ENCODE results near the gene DGCR6L. TPM values are rescaled to one million over a fixed set of nuclear protein-coding genes. Genes with fewer than 3 reads are reported as not detected.
"Not testable (repeated sequence)": the region's sequence is repeated elsewhere in the genome, so short reads cannot be mapped to it uniquely, and the experiment has no call there.

DGCR6L gene
- total RNA-seq, 6 experiments from 2014 or later = 32.6 to 79.9 (median 50.9) TPM

- H3K4me3 ChIP-seq; intact Hi-C loops (cut with DNase I); H3K4me1 ChIP-seq; ATAC-seq; DNase-seq; H3K36me3 ChIP-seq; H3K27me3 ChIP-seq; H3K27ac ChIP-seq; H3K9me3 ChIP-seq: not testable (repeated sequence)
- WGBS (ENCODE audit: insufficient coverage, low coverage, low lambda C conversion rate, missing lambda C conversion rate) = 96% methylated on average over 11 of the region's 103 CpGs
Observed at GRCh38 chr22:20358503-20359239, 38.8 kb upstream of the DGCR6L start.

- H3K4me3 ChIP-seq; H3K36me3 ChIP-seq; DNase-seq; intact Hi-C loops (cut with DNase I); H3K27me3 ChIP-seq; ATAC-seq; H3K9me3 ChIP-seq; H3K4me1 ChIP-seq; H3K27ac ChIP-seq: not testable (repeated sequence)
- WGBS (ENCODE audit: insufficient coverage, low coverage, low lambda C conversion rate, missing lambda C conversion rate) = 94% methylated on average over 42 of the region's 70 CpGs
Observed at GRCh38 chr22:20357967-20358366, 38.1 kb upstream of the DGCR6L start.

- intact Hi-C loops (cut with DNase I); ATAC-seq; H3K36me3 ChIP-seq; H3K9me3 ChIP-seq; H3K27me3 ChIP-seq; H3K27ac ChIP-seq; H3K4me1 ChIP-seq; DNase-seq; H3K4me3 ChIP-seq: not testable (repeated sequence)
- 96% methylated on average over 54 of the region's 66 CpGs for WGBS (ENCODE audit: insufficient coverage, low coverage, low lambda C conversion rate, missing lambda C conversion rate)
Observed at GRCh38 chr22:20356906-20357305, 37.0 kb upstream of the DGCR6L start.

GRCh38 chr22:20355939-20356636 is 36.2 kb upstream of the DGCR6L start:
- H3K4me1 ChIP-seq; intact Hi-C loops (cut with DNase I); H3K27me3 ChIP-seq; ATAC-seq; H3K9me3 ChIP-seq; H3K27ac ChIP-seq; H3K4me3 ChIP-seq; H3K36me3 ChIP-seq; DNase-seq: not testable (repeated sequence)
- WGBS (ENCODE audit: insufficient coverage, low coverage, low lambda C conversion rate, missing lambda C conversion rate) = 95% methylated on average over 63 of the region's 98 CpGs

- intact Hi-C loops (cut with DNase I) = no loop called here
- ATAC-seq (no peak), DNase-seq (no peak)
- 90% methylated on average over 36 of the region's 81 CpGs for WGBS (ENCODE audit: insufficient coverage, low coverage, low lambda C conversion rate, missing lambda C conversion rate)
- no peaks in the 10 kb centered on the region for H3K4me1 ChIP-seq
- no peaks in the 10 kb centered on the region for H3K36me3 ChIP-seq
- H3K4me3 ChIP-seq = no peak overlapping the region
- H3K9me3 ChIP-seq = no peaks in the 10 kb centered on the region
- TF ChIP-seq CTCF (IDR thresholded peaks at IDR 0.05) (no peak), POLR2A (IDR thresholded peaks at IDR 0.05) (no peak)
- no peaks in the 10 kb centered on the region for H3K27me3 ChIP-seq
- no peak overlapping the region for H3K27ac ChIP-seq
Observed at GRCh38 chr22:20354238-20354975, 34.5 kb upstream of the DGCR6L start.

- H3K4me1 ChIP-seq; H3K27ac ChIP-seq; ATAC-seq; H3K4me3 ChIP-seq; intact Hi-C loops (cut with DNase I); DNase-seq; H3K9me3 ChIP-seq; H3K27me3 ChIP-seq; H3K36me3 ChIP-seq: not testable (repeated sequence)
- WGBS (ENCODE audit: insufficient coverage, low coverage, low lambda C conversion rate, missing lambda C conversion rate) = 100% methylated on average over 2 of the region's 6 CpGs
Observed at GRCh38 chr22:20352536-20352935, 32.7 kb upstream of the DGCR6L start.

GRCh38 chr22:20346553-20346952 is 26.7 kb upstream of the DGCR6L start:
- H3K27ac ChIP-seq; H3K36me3 ChIP-seq; H3K27me3 ChIP-seq; intact Hi-C loops (cut with DNase I); DNase-seq; ATAC-seq; H3K4me3 ChIP-seq; H3K9me3 ChIP-seq; H3K4me1 ChIP-seq: not testable (repeated sequence)
- 20% methylated on average over 1 of the region's 7 CpGs for WGBS (ENCODE audit: insufficient coverage, low coverage, low lambda C conversion rate, missing lambda C conversion rate)

- H3K9me3 ChIP-seq; H3K27ac ChIP-seq; H3K4me1 ChIP-seq; intact Hi-C loops (cut with DNase I); ATAC-seq; H3K27me3 ChIP-seq; H3K4me3 ChIP-seq; H3K36me3 ChIP-seq; DNase-seq: not testable (repeated sequence)
- 82% methylated on average over 2 of the region's 2 CpGs for WGBS (ENCODE audit: insufficient coverage, low coverage, low lambda C conversion rate, missing lambda C conversion rate)
Observed at GRCh38 chr22:20338291-20338690, 18.4 kb upstream of the DGCR6L start.

GRCh38 chr22:20337807-20338206 is 17.9 kb upstream of the DGCR6L start:
- H3K9me3 ChIP-seq; H3K27ac ChIP-seq; intact Hi-C loops (cut with DNase I); H3K4me1 ChIP-seq; ATAC-seq; H3K36me3 ChIP-seq; DNase-seq; H3K4me3 ChIP-seq; H3K27me3 ChIP-seq: not testable (repeated sequence)
- WGBS (ENCODE audit: insufficient coverage, low coverage, low lambda C conversion rate, missing lambda C conversion rate) = 71% methylated on average over 3 of the region's 3 CpGs

- ATAC-seq; H3K27ac ChIP-seq; H3K36me3 ChIP-seq; H3K4me1 ChIP-seq; DNase-seq; H3K9me3 ChIP-seq; H3K4me3 ChIP-seq; H3K27me3 ChIP-seq; intact Hi-C loops (cut with DNase I): not testable (repeated sequence)
- 67% methylated on average over 1 of the region's 1 CpG for WGBS (ENCODE audit: insufficient coverage, low coverage, low lambda C conversion rate, missing lambda C conversion rate)
Observed at GRCh38 chr22:20336561-20336960, 16.7 kb upstream of the DGCR6L start.
